Fibroblast of lung (primary cell): Measurements from ENCODE around the gene NPIPB6. TPM values are rescaled to one million over a fixed set of nuclear protein-coding genes. Genes with fewer than 3 reads are reported as not detected.

ENCODE experiments used
- DNase-seq, 2 donors: peaks; one replicate each; pipeline versions ENCODE4 v3.0.0 to v3.0.0-alpha.2; 2010; ENCODE audit warnings: low read depth in 2 of 2
- H2AFZ ChIP-seq: 2 replicates; pipeline ENCODE4 v1.5.1; 2012; ENCODE audit warnings: low read length, control low read depth, inconsistent platforms
- H3K27ac ChIP-seq: 2 replicates; pipeline ENCODE4 v1.5.1; 2011; ENCODE audit warnings: low read length, control low read depth; ENCODE audit not compliant: insufficient read depth
- H3K27me3 ChIP-seq: 2 replicates; pipeline ENCODE4 v1.5.1; 2011; ENCODE audit warnings: mild to moderate bottlenecking, low read length; ENCODE audit not compliant: control insufficient read depth, insufficient read depth
- H3K36me3 ChIP-seq: 2 replicates; pipeline ENCODE4 v1.5.1; 2011; ENCODE audit warnings: low read length; ENCODE audit not compliant: control insufficient read depth, insufficient read depth
- H3K4me1 ChIP-seq: 2 replicates; pipeline ENCODE4 v1.5.1; 2011; ENCODE audit warnings: low read length; ENCODE audit not compliant: control insufficient read depth, insufficient read depth; ENCODE audit errors: extremely low read depth
- H3K4me2 ChIP-seq: 2 replicates; pipeline ENCODE4 v1.5.1; 2011; ENCODE audit warnings: low read length, control low read depth; ENCODE audit not compliant: insufficient read depth; ENCODE audit errors: extremely low read depth
- H3K4me3 ChIP-seq, 4 experiments: fragments of 200-600 bp in 1 of 4; sonication (generic) in 1 of 4; replicated peaks in 1 of 4; 2 replicates each; pipeline ENCODE4 v1.5.1; 2011 to 2016; ENCODE audit warnings: low read length in 4 of 4, low read depth in 3 of 4, mild to moderate bottlenecking in 3 of 4, control low read depth in 2 of 4, inconsistent platforms in 1 of 4, mixed read lengths in 1 of 4; ENCODE audit not compliant: insufficient read depth in 1 of 4; ENCODE audit errors: control extremely low read depth in 1 of 4
- H3K79me2 ChIP-seq: 2 replicates; pipeline ENCODE4 v1.5.1; 2012; ENCODE audit warnings: mild to moderate bottlenecking, low read length, inconsistent platforms; ENCODE audit not compliant: control insufficient read depth, insufficient read depth
- H3K9ac ChIP-seq: 2 replicates; pipeline ENCODE4 v1.5.1; 2011; ENCODE audit warnings: mild to moderate bottlenecking, low read length, control low read depth; ENCODE audit not compliant: insufficient read depth
- H3K9me3 ChIP-seq: 2 replicates; pipeline ENCODE4 v1.5.1; 2012; ENCODE audit warnings: low read depth, low read length; ENCODE audit not compliant: control insufficient read depth, insufficient read depth
- H4K20me1 ChIP-seq: 2 replicates; pipeline ENCODE4 v1.5.1; 2011; ENCODE audit warnings: low read length; ENCODE audit not compliant: control insufficient read depth, insufficient read depth; ENCODE audit errors: extremely low read depth
- CTCF ChIP-seq, 2 donors: IDR thresholded peaks in 1 of 2; conservative IDR thresholded peaks in 1 of 2; 1 replicate in 1 of 2; 2 replicates in 1 of 2; pipeline ENCODE4 v1.5.1; 2011 to 2012; ENCODE audit warnings: low read length in 2 of 2, control low read depth in 1 of 2, inconsistent platforms in 1 of 2, low read depth in 1 of 2, mild to moderate bottlenecking in 1 of 2
- EZH2 ChIP-seq: IDR thresholded peaks from 2 replicates; pipeline ENCODE4 v1.5.1; 2012; ENCODE audit warnings: low read length, control low read depth, mild to moderate bottlenecking; ENCODE audit errors: missing control alignments
- polyA plus RNA-seq, 2 donors: library from polyadenylated mRNA; depleted of rRNA in 1 of 2; stranded (reverse) in 1 of 2; unstranded in 1 of 2; fragments of >200 nt; gene quantifications; 2 replicates each; pipeline ENCODE4 v1.2.1, GENCODE V29; 2011 to 2012; ENCODE audit warnings: missing spikeins in 1 of 2
- total RNA-seq: library from RNA; depleted of rRNA; stranded (reverse); fragments of >200 nt; gene quantifications from 2 replicates; pipeline ENCODE4 v1.2.1, GENCODE V29; 2014

NPIPB6 gene
- total and polyA plus RNA-seq, 2 donors (not counting 1 experiment from before 2014, with no cell fraction given): 0.23 to 0.66 TPM

DNA sequence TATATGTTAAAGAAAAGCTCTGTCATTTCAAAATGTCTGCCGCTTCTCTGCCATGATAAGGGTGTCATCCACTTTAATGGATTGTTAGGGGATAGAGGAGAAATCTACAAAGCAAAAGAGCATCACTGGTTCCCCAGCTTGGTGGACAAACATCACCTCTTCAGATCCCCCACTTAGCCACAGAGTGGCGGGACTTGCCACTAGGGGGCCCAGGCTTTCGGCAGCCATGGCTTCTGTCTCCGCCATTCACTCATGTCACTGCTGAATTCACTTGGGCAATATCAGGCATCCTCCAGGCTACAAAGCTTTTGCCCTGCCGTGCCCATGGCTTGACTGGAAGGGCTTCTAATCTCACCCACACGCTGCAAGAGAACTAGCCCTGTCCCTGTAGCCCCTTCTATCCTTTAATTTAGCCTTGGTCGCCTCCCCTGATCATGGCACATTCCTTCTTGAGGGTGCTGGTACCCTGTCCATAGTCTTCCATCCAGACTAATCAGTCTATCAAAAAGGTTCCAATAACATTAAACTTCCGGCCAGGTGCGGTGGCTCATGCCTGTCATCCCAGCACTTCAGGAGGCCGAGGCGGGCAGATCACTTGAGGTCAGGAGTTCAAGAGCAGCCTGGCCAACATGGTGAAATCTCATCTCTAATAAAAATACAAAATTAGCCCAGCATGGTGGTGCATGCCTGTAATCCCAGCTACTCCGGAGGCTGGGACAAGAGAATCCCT lies 36.3 kb downstream of the NPIPB6 start:
- H3K4me2 ChIP-seq: no peak overlapping the region
- H3K27ac ChIP-seq: no peak overlapping the region
- H3K9me3 ChIP-seq: no peaks in the 10 kb centered on the region
- TF ChIP-seq EZH2 (no peak), CTCF (conservative IDR thresholded peaks at IDR 0.05 in 1 of 2, IDR thresholded peaks at IDR 0.05 in 1 of 2; ENCODE audit: low read depth in 1 of 2, low read length in 2 of 2) (peak; percentile 78 to 82)
- peak; percentile 36 to 42 for DNase-seq
- no peaks in the 10 kb centered on the region for H3K79me2 ChIP-seq
- H3K4me3 ChIP-seq: no peak overlapping the region
- H3K4me1 ChIP-seq: no peaks in the 10 kb centered on the region
- no peaks in the 10 kb centered on the region for H4K20me1 ChIP-seq
- no peaks in the 10 kb centered on the region for H3K27me3 ChIP-seq
- H3K36me3 ChIP-seq: no peaks in the 10 kb centered on the region
- H2AFZ ChIP-seq: no peak overlapping the region
- no peak overlapping the region for H3K9ac ChIP-seq

DNA sequence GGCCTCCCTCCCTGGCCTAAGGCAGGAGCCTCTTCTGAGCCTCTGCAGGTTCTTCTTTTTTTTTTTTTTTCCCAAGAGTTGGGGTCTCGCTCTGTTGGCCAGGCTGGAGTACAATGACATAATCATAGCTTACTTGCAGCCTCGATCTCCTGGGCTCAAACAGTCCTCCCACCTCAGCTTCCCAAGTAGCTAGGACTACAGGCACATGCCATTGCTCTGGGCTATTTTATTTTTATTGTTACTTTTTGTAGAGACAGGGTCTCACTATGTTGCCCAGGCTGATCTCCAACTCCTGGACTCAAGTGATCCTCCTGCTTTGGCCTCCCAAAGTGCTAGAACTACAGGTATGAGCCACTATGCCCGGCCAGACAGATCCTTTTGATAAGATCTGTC lies 38.4 kb downstream of the NPIPB6 start:
- no peak for TF ChIP-seq EZH2
- no peak for TF ChIP-seq CTCF (conservative IDR thresholded peaks at IDR 0.05 in 1 of 2, IDR thresholded peaks at IDR 0.05 in 1 of 2; ENCODE audit: low read depth in 1 of 2, low read length in 2 of 2)
- H3K27ac ChIP-seq: no peak overlapping the region
- no peaks in the 10 kb centered on the region for H3K79me2 ChIP-seq
- no peaks in the 10 kb centered on the region for H3K9me3 ChIP-seq
- no peak overlapping the region for H3K4me2 ChIP-seq
- no peaks in the 10 kb centered on the region for H4K20me1 ChIP-seq
- no peak overlapping the region for H3K9ac ChIP-seq
- no peaks in the 10 kb centered on the region for H3K27me3 ChIP-seq
- no peak for DNase-seq
- no peaks in the 10 kb centered on the region for H3K36me3 ChIP-seq
- H2AFZ ChIP-seq: no peak overlapping the region
- no peaks in the 10 kb centered on the region for H3K4me1 ChIP-seq
- H3K4me3 ChIP-seq: no peak overlapping the region

GRCh38 chr16:28324235-28324886 lies 38.9 kb downstream of the NPIPB6 start:
- no peak overlapping the region for H3K4me2 ChIP-seq
- TF ChIP-seq EZH2 (no peak), CTCF (conservative IDR thresholded peaks at IDR 0.05 in 1 of 2, IDR thresholded peaks at IDR 0.05 in 1 of 2; ENCODE audit: low read depth in 1 of 2, low read length in 2 of 2) (no peak)
- H3K4me3 ChIP-seq: no peak overlapping the region
- no peak overlapping the region for H3K27ac ChIP-seq
- H3K27me3 ChIP-seq: no peaks in the 10 kb centered on the region
- H3K79me2 ChIP-seq: no peaks in the 10 kb centered on the region
- no peaks in the 10 kb centered on the region for H3K4me1 ChIP-seq
- no peak for DNase-seq
- H3K9ac ChIP-seq: no peak overlapping the region
- no peaks in the 10 kb centered on the region for H3K9me3 ChIP-seq
- H4K20me1 ChIP-seq: no peaks in the 10 kb centered on the region
- H3K36me3 ChIP-seq: no peaks in the 10 kb centered on the region
- H2AFZ ChIP-seq: no peak overlapping the region
